Stimulated activated CD8-positive, alpha-beta memory T cell treated with anti-CD3 and anti-CD28 coated beads, Interleukin-12 subunit alpha, Interleukin-12 subunit beta, amount 100 ng/mL, for 24 hours (primary cell): Measurements from ENCODE around the gene VPS36.
"Not testable (repeated sequence)": the region's sequence is repeated elsewhere in the genome, so short reads cannot be mapped to it uniquely, and the experiment has no call there.

ENCODE experiments used
- DNase-seq: peaks from one replicate; pipeline ENCODE4 v3.0.0-alpha.2; 2020; ENCODE audit errors: extremely low read depth

VPS36 gene

DNA sequence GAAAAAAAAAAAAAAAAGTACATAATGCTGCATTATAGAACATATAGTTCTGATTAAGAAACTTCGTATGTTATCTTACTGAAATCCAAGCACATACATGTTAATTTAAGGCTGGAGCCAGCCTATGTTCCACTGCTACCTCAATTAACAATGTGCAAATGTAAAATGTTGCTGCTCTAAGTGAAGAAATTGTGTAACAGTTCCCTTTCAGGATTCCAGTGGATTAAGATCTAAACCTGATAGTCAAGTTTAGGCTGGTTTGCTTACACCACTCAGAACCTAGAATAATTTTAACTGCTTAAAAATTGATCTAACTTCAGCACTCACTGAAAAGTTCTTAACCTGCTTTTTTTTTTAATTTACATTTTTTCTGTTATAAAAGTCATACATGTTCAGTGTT lies 4.2 kb downstream of the VPS36 start:
- DNase-seq, result no peak

DNA sequence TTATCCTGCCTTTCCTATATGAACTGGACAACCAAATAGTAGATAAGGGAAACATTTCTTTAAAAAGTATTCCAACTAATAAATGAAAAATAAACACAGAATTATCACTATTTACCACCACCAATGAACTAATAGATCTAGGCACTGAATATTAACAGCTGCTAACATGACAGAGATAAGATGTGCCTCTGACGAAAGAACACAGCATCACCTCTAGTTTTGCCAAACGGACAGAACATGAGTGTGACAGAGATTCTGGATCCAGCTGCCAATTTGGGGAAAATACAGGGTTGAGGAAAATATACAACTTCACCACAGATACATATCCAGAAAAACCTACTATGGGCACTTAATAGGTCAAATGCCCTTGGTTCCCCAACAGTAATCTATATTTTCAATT lies 18.0 kb downstream of the VPS36 start:
- no peak for DNase-seq

DNA sequence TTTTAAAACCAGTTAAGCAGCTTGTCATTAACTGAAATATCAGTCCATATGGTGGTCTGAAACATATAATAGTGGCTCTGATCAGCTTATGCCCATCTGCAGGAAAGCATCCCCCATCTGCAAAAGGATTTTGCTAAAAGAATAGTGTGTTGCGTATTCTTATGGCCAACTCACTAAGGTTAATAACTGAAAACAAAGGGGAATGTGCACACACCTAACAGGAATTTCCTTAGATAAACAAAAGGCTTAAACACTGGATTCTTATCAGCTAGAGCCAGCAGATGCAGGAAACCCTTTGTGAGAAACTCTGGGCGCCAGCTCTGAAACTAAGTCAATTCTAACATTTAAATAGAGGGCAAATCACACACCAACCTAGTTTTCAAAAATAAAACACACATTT lies 22.1 kb downstream of the VPS36 start:
- no peak for DNase-seq

DNA sequence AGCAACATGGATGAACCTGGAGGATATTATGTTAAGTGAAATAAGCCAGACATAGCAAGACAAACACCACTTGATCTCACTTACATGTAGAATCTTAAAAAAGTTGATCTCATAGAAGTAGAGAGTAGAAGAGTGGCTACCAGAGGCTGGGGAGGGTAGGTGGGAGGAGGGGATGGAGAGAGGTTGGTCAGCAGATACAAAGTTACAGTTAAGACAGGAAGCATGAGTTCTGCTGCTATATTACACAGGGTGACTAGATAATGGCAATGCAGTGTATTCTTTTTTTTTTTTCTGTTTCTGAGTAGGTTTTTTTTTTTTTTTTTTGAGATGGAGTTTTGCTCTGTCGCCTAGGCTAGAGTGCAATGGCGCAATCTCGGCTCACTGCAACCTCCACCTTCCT lies 29.2 kb downstream of the VPS36 start:
- DNase-seq, result no peak

DNA sequence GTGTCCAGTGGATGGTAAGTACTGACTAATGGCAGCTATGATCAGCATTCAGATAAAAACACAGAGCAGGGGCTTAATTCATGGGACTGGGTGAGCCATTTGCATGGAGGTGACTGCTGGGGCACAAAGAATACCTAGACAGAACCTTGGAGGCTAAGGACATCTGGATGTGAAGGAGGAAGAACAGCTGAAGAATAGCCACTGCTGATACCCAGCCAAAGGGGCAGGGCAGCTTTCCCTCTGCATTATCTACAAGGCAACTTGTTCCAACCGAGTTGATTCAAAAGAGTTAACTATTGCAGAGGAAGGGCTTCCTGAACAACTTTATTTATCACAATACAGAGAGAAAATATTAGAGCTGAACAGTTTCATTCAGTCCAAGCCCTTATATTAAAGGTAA lies 31.4 kb downstream of the VPS36 start:
- DNase-seq, result no peak

DNA sequence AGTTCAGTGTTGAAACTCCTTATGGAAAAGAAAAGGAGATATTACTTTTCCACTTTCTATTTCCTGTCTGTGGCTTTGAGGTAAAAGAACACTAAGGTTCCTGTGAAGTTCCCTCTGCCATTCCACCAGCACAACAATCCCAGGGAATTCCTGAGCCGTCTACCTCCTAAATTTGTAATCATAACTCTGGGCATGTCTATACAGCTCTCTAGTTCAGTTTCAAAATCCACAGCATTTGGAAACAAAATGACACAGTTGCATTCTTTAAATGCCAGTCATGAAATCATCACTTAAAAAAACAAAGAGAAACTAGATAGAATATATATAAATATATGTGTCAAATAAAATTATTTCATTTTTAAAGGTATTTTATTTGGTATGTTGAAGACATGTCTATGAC lies 35.5 kb downstream of the VPS36 start:
- no peak for DNase-seq

DNA sequence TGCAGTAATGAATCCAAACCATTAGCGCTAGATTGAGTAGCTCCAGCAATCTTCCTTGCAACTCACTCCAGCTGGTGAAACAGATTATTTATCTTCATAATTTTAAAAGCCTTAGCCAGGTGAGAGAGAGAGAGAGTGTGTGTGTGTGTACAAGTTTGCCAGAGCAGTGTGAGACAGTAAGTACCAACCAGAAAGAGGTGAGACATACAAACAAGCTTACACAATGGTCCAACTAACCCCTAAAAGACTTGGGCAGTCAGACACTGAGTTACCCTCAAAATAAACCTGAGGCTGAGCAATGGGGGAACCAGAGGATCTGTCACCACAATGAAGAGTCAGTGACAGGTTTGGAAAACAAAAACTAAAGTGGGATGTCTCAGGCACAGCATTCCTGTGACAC lies 36.4 kb downstream of the VPS36 start:
- DNase-seq, result no peak

DNA sequence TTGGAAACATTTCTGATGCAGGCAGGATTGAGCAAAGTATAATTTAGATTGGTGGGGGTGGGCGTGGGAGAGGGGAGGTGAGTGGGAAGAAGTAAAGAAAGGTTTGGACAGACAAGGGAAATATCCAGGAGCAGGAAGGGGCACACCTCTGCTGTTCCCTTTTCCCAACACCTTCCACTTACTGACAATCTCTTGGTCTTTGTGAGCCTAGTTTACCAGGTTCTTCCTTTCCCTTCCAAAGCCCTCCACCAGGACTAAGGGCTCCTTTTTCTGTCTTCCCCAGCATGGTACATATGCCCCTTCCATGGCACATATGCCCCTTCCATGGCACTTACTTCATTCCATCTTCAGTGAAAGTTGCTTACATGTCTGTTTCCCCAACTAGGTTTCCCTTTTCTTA lies 38.3 kb downstream of the VPS36 start:
- DNase-seq, result no peak

DNA sequence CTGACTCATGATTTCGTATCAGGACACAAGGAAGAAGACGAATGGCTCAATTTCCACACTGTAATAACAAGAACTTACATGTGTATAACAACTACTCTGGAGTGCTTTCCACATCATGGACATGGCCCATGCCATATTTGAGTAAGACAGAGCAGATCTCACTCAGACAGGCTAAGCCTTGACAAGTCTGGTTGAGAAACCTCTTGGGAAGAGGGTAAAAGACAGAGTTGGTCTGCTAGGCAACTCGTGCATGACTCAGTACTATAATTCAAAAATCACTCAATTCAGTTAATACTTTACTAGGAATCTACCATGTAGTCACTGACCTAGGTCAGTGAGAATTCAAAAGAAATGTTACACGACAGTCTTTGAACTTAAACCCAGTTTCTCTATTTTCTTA lies 38.8 kb downstream of the VPS36 start:
- no peak for DNase-seq

DNA sequence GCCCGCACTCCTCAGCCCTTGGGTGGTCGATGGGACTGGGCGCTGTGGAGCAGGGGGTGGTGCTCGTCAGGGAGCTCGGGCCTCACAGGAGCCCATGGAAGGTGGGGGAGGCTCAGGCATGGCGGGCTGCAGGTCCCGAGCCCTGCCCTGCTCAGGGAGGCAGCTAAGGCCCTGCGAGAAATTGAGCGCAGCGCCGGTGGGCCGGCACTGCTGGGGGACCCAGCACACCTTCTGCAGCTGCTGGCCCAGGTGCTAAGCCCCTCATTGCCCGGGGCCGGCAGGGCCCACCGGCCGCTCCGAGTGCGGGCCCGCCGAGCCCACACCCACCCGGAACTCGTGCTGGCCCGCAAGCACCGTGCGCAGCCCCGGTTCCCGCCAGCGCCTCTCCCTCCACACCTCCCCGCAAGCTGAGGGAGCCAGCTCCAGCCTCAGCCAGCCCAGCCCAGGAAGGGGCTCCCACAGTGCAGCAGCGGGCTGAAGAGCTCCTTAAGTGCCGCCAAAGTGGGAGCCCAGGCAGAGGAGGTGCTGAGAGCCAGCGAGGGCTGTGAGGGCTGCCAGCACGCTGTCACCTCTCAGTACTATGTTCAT lies 42.3 kb downstream of the VPS36 start:
- not testable (repeated sequence) for DNase-seq

DNA sequence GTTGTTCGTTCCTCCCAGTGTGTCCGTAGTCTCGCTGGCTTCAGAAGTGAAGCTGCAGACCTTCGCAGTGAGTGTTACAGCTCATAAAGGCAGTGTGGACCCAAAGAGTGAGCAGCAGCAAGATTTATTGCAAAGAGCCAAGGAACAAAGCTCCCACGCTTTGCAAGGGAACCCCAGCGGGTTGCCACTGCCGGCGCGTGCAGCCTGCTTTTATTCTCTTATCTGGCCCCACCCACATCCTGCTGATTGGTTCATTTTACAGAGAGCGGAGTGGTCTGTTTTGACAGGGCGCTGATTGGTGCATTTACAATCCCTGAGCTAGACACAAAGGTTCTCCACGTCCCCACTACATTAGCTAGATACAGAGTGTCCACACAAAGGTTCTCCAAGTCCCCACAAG lies 43.0 kb downstream of the VPS36 start:
- not testable (repeated sequence) for DNase-seq

DNA sequence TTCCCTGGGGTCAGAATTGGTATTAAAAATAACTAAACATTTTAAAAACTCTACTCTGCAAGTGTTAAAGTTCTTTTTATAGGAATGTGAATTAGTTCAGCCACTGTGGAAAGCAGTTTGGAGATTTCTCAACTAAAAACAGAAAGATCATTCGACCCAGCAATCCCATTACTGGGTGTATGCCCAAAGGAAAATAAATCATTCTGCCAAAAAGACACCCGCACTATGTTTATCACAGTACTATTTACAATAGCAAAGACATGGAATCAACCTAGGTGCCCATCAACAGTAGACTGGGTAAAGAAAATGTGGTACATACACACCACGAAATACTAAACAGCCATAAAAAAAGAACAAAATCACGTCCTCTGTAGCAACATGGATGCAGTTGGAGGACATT lies 43.8 kb downstream of the VPS36 start:
- DNase-seq, result no peak

DNA sequence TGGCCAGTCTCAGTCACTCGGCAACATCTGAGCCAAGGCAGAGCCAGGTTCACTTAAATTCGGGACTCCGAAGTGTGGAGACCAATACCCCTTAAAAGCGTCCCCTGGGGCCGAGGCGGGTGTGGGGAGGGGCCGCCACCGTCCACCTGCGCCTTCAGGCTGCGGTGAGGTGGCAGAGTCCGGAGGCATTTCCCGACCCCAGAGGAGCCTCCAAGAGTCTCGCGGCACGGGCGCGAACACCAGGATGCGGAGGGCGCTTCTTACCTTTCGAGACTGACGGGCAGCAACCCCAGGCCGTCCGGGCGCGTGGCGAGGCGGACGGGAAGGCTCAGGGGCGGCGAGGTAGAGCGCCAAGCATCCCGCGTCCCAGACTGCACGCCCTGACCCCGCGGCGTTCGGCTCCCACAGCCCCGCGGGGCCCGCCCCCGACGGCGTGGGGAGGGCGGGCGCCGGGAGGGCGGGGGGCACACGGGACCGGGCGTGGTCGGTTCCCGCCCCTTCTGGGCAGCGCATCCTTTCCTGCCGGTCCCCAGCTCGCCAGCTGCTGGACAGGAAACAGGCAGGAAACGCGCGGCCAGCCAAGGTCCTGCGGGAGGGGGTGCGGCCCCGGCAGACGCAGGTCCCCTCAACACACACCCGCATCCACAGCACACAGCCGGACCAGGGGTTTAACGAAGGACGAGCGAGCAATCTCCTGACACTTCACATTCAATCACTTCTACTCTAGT lies 44.5 kb downstream of the VPS36 start, which contains the start of gene THSD1:
Gene THSD1 (minus strand): TSS at position 406 of the 728 bp plus-strand sequence. CDS start 3,572 bp downstream, outside the sequence.
- no peak for DNase-seq

DNA sequence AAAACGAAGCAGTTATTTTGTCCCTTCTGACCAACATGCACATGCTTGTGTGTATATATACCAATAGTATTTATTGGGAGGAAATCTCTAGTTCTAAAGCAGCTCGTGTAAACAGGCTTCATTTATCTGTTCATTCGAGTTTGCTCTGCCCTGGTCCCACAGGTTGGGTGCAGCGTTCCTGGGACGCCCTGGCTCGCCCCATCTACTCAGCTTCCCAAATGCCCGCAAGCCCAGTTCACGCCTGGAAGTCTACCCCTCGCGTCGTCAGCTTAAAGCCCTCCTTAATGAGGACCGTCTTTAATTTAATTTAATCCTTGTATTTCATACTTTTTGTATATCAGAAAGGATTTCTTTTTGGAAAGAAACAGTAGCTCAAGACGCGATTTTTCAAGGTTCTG lies 45.1 kb downstream of the VPS36 start:
- DNase-seq, result no peak

DNA sequence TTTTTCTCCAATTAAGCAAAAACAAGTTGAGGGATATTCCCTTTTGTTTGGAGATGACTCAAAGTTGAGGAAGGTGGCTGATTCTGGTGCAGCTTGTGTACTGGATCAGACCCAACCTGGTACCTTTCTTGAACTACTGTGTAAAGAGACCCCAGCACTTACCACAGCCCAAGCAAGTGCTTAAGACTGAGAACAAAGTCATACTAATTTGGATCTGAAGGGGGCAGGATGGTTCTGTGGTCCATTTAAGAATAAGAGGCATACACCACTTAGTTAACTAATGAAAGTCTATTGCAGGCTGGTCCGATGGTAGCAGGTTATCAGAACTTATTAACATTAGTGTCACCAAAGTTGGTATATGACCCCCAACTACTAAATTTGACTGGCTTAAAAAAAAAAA lies 50.7 kb downstream of the VPS36 start:
- DNase-seq, result no peak

DNA sequence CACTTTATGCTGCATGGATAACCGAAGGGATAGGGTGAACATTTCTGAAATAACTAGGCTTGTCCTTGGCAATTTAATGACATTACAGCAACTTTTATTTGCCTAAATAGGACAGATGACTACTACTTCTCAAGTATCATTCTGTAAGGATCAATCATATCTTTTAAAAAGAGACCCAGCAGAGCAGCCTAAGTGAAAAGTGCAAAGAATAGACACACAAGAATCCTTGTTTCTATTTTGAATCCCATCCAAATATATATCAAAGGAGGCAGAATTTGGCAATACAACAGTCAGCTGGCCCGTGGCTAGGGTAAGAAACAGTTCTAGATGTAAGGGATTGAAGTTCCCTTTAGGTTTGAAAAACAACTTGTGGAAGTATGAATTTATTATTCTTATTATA lies 51.4 kb downstream of the VPS36 start:
- no peak for DNase-seq

DNA sequence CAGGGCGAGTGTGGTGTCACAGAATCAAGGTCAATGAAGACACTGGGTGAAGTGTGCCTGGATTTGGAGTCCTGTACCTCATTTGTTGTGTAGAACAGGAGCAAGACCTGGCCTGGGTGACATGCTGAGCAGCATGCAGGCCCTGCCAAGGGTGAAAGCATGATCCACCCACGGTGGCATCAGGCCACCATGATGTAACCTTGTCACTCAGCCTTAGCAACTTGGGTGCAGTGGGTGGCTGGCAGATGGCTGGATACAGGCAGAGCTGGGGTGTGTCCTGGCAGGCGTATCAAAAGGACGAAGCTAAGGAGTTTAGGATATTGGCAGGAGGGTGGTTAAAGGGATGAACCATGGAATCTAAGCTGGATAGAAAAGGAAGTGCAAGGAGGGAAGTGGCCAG lies 54.7 kb downstream of the VPS36 start:
- no peak for DNase-seq

DNA sequence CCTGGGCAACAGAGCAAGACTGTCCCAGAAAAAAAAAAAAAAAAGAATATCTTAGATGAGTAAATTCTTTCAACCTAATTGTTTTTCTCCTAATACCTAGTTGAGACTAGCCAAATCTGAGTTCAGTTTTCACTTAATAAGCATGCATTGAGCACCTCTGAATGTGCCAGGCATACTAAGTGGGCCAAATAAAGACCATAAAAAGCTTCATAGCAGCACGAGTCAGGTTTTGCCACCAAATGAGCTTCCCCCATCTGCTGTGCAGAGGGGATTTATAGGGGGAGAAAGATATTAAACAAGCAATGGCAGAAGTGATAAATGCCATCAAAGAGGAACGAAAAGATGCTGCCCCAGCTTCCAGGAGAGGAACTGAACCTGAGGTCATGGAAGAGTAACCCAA lies 55.8 kb downstream of the VPS36 start:
- no peak for DNase-seq

DNA sequence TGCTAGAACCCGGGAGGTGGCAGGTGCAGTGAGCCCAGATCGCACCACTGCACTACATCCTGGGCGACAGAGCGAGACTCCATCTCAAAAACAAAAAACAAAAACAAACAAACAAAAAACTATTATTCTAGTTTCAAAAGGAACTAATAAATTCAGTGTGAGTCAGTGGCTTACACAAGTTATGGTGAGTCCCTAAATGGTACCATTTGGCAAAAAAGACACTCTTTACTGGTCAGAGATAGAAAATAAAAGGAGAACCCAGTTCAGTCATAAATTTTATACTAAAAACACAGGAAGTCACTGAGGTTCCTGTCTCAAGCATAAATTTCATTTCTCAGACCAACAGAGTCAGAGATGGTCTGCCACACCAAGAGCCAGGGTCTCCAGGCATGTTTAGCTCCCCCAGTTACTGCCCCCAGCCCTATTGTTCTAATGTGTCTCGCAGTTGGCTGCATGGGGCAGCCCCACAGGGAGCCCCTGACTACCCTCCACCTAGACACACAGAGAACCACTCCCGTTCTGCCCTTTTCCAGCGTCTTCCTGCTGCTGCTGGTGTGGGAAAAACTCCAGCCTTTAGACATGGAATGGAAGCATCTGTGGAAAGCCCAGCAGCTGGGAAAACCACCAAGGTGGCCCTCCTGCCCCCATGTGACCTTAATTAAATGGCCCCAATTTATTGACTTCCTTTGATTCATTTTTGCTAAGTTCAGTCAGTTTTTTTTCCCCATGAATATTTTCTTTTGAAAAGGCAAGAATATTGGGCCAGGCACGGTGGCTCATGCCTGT lies 56.7 kb downstream of the VPS36 start:
- DNase-seq, result no peak

DNA sequence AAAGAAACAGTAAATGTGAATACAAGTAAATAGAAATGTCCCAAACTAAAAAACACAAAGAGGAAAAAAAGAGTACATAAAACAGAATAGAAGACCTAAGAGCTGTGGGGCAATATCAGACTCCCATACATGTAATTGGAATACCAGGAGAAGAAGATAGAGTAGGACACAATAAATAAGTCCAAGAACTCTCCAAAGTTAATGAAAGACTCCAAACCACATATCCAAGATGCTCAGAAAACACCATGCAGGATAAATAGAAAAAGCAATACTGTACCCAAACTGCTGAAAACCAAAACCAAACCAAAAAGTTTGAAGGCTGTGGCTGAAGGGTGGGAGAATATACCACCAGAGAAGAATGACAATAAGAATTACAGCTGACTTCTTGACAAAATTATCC lies 62.7 kb downstream of the VPS36 start:
- DNase-seq, result no peak

DNA sequence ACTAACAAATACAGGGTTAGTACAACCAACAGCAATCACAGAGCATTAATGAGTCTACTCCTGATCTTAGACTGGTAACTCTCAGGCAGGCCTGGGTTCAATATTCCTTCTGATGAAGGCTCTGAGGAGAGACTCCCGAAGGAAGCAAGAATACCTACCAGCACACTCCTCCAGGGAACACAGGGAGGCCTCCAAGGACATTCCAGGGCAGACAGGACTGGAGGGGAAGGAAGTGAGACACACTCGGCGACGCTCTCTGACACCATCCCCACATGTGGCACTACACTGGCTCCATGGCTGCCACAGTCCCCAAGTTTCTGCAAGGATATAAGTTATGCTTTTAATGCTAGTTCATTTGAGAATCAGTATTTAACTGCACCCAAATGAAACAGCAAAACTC lies 64.6 kb downstream of the VPS36 start:
- DNase-seq, result no peak

DNA sequence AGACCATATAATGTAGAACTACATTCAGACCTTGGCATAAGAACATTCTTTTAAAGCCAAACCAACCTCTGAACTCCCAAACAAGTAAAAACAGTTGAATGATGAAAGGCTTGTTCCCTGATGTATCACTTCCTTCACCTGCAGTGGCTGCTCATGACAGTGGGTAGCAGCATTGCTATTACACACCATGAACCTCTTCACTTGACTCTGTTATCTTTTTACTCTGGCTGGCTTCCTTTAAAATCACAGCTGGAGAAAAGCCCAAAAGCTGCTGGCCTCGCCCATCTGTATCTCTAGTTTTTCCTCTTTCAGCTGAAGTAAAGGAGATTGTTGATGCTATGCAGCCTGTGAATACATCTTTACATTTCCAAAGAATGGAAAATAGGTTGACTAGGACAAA lies 67.1 kb downstream of the VPS36 start:
- DNase-seq, result no peak

DNA sequence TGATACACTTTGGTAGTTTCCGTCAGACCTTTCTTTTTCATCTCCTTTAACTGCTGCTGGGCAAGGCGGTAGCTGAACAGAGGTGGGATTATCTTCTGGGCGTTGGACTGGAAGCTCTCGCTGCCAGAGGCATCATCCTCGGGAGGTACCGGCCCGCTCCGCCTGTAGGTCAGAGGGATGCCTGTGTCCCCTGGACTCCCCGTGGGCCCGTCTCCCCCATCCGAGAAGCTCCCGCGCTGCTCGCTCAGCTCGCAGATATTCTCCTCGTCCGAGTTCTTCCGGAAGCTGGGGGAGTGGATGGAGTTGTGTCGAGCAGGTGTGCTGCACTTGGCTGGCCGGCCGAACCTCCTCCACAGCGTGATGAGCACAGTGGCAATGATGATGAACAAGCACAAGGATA lies 72.1 kb downstream of the VPS36 start:
- no peak for DNase-seq
